HG03095 (cell line): Measurements from ENCODE around the gene TEX38.
"Not testable (repeated sequence)": the region's sequence is repeated elsewhere in the genome, so short reads cannot be mapped to it uniquely, and the experiment has no call there.

Experiments used
- ATAC-seq: cut with Tn5 transposase; IDR thresholded peaks from one replicate; pipeline ENCODE4 v1.9.1; 2021; ENCODE audit warnings: moderate library complexity; ENCODE audit not compliant: unreplicated experiment

The TEX38 gene

DNA sequence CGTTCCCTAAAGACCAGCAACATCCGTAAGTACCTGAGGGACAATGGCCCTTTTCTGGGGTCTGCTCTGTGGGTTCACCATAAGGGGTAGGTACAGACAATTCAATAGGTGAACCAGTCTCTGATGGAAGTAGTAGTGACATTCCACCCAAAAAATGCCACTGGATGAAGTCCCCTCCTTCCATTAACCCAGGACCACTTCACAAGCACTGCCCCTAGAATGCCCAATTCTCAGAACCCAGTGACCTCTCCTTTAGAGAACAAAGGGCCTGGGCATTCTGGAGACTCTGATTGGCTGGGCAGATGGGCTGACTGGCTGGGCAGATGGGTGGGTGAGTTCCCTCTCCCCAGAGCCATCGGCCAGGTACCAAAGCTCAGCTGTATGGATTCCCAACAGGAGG, at the start of gene TEX38:
Gene TEX38, plus strand, starts transcription at position 301 of the 400 bp plus-strand sequence. Its CDS starts 81 bp downstream, at position 382.
- no peak for ATAC-seq

DNA sequence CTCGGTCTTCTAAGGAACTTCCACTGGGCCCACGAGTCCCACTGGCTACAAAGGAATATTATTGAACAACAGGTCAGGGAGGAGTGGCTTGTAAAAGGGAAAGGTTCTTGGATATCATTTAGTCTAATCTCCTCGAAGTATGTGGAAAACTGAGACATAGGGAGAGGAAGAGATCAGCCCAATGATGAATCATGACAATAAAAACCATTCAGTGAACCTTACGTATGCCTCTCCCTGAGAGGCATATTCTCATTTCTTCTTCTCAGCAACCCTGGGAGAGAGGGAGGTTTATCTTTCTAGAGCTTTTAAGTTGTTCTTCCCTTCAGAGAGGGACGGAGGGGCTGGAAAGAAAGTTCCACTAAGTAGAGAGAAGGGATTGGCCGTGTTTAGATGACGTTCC, 49.7 kb upstream of the TEX38 start:
- ATAC-seq = no peak

DNA sequence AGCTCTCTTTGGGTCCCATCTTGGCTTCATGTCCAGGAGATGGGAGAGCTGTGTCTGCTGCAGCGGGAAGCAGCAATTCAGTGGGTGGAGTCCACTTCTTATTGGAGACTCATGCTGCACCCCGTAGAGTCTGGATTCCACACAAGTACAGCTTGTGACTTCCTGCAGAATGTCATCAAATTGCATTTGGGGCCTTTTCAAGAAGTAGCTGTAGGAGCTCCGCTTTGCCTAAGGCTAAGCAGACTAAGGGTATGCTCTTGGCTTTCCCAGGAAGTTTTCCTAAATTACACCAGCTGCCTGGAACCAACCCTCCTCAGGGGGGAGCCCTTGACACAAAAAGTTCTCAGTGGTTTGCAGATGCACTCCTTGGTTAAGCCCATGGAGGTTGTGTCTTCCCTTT, 49.3 kb upstream of the TEX38 start:
- no peak for ATAC-seq

DNA sequence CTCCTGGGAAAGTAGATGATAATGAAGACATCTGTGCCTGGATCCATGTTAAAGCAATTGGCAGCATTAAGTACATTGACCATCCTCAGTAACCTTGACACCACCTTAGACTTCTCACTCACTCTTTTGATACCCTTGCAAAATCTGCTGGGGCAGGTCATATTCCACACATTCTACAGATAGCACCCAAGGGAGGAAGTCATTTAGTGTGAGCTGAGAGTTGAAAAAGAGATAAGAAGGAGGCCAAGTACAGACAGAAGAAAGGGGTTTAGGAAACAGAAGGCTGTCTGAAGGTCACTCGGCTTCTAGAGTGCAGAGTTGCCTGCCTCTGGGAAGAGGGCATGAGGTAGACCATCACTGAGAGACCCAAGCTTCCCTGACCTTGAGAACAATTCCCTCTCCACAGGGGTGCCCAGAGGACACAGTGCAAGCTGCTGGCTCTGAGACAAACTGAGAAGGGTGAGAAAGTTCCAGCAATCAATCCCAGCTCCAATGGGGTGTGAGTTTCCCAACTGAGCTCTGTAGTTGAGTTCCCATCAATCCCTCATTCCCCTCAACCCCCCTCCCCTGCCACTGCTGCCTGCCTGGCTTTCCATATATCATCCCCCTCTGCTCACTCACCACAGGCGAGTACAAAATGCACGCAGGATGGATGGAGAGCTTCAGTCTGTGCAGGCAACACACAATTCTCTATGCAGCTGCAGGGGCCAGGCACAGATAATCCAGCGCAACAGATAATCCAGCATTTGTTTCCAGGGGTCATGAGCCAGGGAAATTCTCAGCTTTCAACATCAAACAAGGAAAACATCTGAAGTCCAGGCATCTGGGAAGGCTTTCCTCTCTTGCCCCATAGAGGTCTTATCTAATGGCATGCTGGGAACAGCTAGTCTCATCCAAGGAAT, 47.7 kb upstream of the TEX38 start:
- ATAC-seq = no peak

DNA sequence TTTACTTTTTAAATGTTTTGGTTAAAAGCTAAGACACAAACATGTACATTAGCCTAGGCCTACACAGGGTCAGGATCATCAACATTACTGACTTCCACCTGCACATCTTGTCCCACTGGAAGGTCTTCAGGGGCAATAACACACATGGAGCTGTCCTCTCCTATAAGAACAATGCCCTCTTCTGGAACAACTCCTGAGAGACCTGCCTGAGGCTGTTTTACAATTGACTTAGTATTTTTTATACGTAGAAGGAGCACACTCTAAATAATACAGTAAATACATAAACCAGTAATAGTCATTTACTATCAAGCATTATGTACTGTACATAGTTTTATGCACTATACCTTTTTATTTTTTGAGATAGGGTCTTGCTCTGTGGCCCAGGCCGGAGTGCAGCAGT, 40.9 kb upstream of the TEX38 start:
- ATAC-seq = no peak

DNA sequence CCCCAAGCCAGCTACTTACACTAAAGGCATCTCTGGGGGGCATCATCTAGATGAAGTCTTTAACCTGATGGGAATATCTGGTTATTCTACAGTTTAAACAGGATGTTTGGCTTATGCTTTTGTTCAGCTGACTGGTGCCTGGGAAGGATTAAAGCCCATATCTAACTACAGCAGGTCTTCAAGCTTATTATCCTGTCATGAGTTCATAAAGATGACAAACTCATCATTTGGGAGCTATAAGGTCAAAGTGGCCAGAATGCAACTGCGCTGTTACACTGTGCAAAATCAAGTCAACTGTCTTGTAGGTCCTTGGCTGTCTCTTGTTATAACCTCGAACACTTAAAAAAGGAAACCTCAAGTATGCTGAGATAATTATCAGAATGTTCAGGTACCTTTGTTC, 36.4 kb upstream of the TEX38 start:
- no peak for ATAC-seq

DNA sequence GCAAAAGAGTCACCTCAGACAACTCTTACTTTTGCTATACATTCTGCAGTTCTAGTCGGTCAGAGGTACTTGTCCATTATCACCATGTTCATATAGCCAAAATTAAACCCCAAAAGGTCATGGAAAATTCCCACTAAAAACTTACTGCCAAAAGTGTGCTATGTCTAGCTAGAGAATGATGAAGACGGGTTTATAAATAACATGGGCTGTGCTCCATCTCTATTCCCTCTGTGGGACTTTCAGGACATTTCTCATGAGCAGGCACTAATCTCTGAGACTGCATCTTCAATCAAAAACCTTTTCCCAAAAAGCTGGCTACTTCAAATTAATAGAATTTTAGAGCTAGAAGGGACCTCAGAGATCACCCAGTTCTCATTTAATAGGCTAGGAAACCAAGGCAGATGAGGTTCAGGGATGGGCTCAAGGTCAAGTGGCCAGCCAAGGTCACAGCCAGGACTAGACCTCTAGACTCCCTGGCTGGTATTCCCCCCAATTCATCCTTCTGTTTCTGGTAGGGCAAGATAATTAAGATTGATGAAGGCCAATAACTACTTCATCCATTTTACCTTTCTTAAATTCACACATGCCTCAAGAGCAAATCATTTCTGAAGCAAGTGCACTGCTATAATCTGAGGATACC, 34.1 kb upstream of the TEX38 start:
- no peak for ATAC-seq

DNA sequence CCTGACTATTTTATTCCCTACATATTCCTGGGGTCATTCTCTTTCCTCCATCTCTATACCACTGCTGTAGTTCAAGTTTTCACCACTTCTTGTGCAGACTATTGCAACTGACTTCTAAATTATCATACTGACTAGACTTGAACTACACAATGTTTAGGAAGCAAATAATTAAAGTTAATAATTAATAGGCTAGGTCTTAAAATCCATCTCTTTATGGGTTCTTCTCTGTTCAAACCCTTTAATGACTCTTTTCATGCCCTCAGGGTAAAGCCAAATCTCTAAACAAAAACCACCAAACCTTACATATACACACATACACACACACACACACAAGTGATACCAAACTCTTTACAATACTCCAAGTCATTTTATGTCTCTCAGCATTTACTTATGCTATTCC, 32.7 kb upstream of the TEX38 start:
- no peak for ATAC-seq

DNA sequence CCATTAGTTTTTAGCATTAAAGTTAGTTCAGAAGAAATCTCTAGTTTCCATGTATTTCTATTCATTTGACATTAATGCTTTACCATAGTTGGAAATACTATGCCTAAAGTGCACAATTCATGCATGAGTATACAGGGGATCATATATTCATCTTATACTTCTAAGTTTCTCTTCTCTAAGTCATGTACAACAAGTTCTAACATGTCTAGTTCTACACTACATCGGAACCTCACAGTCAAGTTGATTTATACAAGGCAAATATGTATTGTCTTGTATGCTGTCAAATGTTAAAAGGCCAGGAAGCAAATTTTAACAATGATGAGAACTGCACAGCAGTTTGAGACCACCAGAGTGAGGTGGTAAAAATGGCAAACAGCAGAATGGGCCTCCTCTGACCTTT, 32.1 kb upstream of the TEX38 start:
- no peak for ATAC-seq

DNA sequence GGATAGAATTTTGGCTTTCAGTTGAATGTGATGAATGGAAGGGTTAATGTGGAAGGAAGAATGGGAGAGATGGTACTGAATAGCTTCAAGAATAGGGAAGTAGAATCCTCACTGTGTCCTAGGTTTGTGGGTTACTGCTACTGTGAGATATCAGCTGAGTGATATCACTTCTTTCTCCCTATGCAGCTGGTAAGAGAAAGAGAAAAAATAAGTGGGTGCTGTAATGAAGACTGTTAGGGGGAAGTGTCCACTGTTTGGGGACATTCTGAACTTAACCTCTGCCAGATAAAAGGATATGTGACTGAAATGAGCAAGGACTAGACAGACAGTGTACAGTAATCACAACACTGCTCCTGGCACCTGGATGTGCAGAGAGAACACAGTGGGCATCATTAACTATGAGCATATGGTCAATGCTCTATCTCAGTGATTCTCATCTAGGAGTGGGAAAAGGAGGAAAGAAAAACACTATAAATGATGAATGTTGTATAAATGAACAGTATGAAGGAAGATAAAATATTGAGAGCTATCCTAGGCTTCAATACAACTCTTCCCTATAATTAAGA, 29.5 kb upstream of the TEX38 start:
- ATAC-seq = no peak

DNA sequence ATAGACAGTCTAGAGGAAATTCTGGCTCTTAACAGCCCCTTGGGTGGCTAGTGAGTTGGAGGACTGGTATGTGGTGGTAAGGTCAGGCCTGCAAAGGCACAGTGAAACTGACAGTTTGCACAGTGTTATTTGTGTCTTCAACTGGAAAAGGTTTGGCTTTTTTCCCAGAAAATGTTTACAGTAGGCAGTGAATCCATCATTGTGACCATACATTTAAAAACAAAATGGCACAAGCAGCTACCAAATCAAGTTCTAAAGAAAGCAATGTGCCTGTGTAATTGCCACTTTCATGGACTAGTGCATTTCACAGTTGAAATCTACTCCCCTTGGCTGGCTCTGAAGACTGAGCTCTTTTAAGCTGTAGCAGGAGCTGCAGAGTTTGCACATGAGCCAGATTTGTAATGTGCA, 28.3 kb upstream of the TEX38 start:
- ATAC-seq = no peak

DNA sequence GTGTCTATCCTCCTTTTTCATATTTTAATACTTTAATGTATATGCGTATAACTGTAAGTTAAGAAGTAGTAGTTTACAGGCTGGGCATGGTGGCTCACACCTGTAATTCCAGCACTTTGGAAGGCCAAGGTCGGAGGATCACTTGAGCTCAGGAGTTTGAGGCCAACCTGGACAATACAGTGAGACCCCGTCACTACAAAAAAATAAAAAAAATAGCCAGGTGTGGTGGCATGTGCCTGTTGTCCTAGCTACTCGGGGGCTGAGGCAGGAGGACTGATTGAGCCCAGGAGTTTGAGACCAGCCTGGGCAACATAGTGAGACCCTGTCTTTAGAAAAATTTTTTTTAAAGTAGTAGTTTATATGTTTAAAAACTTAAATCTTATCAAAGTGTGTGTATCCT, 25.8 kb upstream of the TEX38 start:
- ATAC-seq = no peak

DNA sequence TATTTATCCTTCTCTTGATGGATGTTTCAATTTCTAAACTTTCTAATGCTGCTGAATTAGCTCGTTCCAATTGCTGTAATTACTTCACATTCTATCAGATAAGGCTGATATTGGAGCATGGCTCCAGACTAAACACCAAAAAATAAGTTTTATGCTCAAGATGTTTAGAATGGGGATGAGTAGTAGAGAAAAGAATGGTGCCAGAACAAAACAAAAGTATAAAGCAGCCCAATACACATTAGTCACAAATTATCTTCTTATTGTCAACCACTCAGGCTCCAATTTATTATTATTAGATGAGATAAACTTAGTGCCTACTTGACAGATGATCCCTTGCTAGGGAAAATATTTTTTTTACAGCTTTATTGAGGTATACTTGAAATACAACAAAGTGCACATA, 25.3 kb upstream of the TEX38 start:
- ATAC-seq = no peak

DNA sequence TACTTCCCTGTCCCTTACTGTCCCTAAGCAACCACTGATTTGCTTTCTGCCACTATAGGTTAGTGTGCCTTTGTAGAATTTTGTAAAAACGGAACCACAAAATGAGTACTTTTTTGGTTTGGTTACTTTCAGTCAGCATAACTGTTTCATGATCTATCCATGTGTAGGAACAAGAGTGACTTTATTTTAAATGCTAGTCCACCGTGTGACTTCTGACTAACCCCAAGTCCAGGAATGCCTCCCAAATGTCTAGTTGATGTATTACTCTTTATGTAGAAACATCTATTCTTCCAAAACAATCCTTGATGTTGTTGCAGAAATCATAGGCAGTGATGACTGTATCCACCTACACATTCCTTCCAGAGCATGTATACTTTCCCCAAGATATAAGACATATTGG, 24.8 kb upstream of the TEX38 start:
- ATAC-seq = no peak

DNA sequence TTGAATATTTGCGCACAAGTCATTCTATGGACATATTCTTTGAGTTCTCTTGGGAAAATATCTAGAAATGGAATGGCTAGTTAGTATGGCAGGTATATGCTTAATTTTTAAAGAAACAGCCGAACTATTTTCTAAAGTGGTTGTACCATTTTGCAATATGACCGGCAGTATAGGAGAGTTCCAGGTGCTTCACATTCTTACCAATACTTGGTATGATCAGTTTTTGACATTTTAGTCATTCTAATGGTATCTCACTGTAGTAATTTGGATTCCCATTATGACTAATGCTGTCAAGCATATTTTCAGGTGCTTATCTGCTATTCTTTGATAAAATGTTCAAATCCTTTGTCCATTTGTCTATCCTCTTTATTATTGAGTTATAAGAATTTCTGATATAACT, 24.0 kb upstream of the TEX38 start:
- ATAC-seq = no peak

DNA sequence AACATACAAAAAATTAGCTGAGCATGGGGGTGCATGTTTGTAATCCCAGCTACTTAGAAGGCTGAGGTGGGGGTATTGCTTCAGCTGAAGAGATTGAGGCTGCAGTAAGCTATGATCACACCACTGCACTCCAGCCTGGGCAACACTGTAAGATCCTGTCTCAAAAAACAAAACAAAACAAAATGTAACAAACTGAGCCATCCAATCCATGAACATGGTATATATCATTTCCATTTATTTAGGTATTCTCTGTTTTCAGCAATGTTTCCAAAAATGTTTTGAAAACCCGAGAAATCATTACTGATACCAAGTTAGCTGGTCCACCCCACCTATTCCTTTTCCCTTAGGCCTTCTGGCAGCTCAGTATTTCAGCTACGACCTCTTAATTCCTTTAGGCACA, 21.9 kb upstream of the TEX38 start:
- no peak for ATAC-seq

DNA sequence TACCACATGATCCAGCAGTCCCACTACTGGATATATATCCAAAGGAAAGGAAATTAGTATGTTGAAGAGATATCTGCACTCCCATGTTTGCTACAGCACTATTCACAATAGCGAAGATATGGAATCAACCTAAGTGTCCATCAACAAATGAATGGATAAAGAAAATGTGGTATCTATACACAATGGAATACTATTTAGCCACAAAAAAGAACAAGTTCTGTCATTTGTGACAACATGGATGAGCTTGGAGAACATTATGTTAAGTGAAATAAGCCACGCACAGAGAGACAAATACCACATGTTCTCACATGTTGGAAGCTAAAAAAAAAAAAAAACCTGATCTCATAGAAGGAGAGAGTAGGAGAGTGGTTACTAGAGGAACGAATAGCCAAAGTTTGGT, 21.2 kb upstream of the TEX38 start:
- no peak for ATAC-seq

DNA sequence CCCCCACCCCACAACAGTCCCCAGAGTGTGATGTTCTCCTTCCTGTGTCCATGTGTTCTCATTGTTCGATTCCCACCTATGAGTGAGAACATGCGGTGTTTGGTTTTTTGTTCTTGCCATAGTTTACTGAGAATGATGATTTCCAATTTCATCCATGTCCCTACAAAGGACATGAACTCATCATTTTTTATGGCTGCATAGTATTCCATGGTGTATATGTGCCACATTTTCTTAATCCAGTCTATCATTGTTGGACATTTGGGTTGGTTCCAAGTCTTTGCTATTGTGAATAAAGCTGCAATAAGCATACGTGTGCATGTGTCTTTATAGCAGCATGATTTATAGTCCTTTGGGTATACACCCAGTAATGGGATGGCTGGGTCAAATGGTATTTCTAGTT, 20.5 kb upstream of the TEX38 start:
- ATAC-seq = not testable (repeated sequence)

DNA sequence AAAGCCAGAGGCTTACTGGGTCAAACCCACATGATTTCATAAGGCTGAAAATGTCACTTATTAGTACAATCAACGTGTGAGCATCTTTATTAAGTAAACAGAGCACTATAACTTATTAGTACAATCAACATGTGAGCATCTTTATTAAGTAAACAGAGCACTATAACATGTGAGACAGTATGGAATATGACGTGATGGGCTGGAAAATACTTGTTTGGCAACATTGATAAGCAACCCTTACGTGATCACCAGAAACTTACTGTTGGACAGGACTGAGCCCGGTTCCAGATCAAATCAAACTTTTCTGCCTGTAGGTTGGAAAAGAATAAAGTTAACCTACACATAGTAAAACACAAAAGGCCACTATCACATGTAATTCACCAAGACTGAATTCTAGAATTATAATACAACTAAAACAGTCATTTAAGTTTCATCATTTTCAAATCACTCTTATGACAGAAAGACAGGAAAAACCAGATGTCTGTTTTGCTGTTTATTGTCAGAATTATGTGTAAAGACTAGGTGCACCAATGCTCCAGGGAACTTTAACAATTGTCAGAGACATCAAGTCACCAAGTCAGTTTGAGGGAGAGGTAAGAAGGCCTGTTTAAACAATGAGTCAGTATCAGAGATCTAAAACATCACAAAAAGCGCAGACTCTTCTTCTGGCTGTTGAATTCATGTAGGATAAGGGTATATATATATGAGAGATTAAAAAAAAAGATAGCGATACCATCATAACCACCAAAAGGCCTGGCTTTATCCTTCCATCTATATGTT, 19.1 kb upstream of the TEX38 start:
- ATAC-seq = no peak

DNA sequence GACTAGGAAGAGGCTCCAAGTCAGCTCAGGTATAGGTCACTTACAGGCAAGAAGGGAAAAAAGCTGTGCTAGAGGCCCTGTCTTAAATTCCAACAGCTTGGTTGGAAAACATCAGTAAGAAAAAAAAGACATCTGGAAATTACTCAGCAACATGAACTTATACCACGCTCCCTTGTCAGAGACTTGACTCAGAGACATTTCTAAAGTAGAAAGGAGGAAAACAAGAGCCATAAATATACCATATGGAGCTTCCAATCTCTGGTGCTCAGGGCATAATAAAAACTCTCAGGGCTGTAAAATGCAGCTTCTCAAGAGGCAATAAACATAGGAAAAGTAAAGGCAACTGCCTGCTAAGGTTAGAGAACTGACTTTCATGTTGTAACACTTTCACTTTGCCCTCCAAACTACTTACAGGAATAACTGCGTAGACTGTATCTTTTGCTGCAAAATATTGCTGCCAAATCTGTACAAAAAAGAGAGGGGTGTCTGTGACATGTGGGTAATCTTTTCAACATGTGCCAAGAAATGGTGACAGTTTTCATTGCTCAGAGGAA, 18.2 kb upstream of the TEX38 start:
- no peak for ATAC-seq

DNA sequence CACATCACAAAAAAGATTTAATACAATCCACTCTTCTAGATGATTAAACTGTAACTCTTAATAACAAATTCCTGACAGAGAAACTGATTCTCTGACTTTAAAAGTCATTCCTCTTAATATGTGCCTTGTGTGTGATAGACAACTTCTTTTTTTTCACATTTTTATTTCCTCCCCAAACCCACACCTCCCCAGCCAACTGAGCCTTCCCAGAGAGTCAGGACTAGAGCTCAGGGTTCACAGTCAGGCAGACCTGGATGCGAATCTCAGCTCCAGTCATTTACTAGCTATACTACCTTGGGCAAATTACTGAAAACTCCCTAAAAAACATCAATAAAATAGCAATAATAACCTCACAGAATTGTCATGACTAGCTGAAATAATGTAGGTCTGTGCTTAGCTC, 17.6 kb upstream of the TEX38 start:
- no peak for ATAC-seq
